ENCODE results near the gene LRRC4C. TPM values are rescaled to one million over a fixed set of nuclear protein-coding genes. Genes with fewer than 3 reads are reported as not detected.

LRRC4C gene
- total RNA-seq, 1 experiment from 2014 or later, result 0.72 TPM

GRCh38 chr11:40230821-40231220 lies 1228.6 kb downstream of the LRRC4C start:
- no peaks in the 10 kb centered on the region for H3K9me3 Mint-ChIP-seq
- H3K36me3 Mint-ChIP-seq, result no peaks in the 10 kb centered on the region
- ChIA-PET POLR2A (no interaction called here), CTCF (no interaction called here)
- TF ChIP-seq ZNF138 (CRISPR knock-in tag; conservative IDR thresholded peaks at IDR 0.05) (no peak), FOXK1 (CRISPR knock-in tag; IDR thresholded peaks at IDR 0.05) (no peak), ZNF232 (CRISPR knock-in tag; IDR thresholded peaks at IDR 0.05) (no peak), ZBTB21 (CRISPR knock-in tag; IDR thresholded peaks at IDR 0.05; ENCODE audit: borderline replicate concordance) (no peak), MYBL2 (CRISPR knock-in tag; IDR thresholded peaks at IDR 0.05) (no peak), SP1 (CRISPR knock-in tag; conservative IDR thresholded peaks at IDR 0.05) (no peak), TP53 (CRISPR knock-in tag; IDR thresholded peaks at IDR 0.05) (no peak), ZNF671 (CRISPR knock-in tag; IDR thresholded peaks at IDR 0.05) (no peak), ZNF219 (CRISPR knock-in tag; IDR thresholded peaks at IDR 0.05; ENCODE audit: borderline replicate concordance) (no peak), AR (CRISPR knock-in tag; IDR thresholded peaks at IDR 0.05) (no peak)
- H3K27me3 Mint-ChIP-seq (ENCODE audit: low read depth), result peaks cover 49% of the 10 kb centered on the region
- H3K27ac Mint-ChIP-seq, result no peak overlapping the region
- H3K4me3 Mint-ChIP-seq, result no peak overlapping the region
- no peak for ATAC-seq
- DNase-seq (ENCODE audit: low spot score), result no peak
- peaks cover 43% of the 10 kb centered on the region for H3K4me1 Mint-ChIP-seq

GRCh38 chr11:40228662-40229061 lies 1230.8 kb downstream of the LRRC4C start:
- peaks cover 46% of the 10 kb centered on the region for H3K4me1 Mint-ChIP-seq
- TF ChIP-seq AR (CRISPR knock-in tag; IDR thresholded peaks at IDR 0.05), result no peak
- TF ChIP-seq MLX (CRISPR knock-in tag; IDR thresholded peaks at IDR 0.05), result no peak
- TF ChIP-seq SOX15 (CRISPR knock-in tag; IDR thresholded peaks at IDR 0.05), result no peak
- TF ChIP-seq JAZF1 (CRISPR knock-in tag; IDR thresholded peaks at IDR 0.05), result no peak
- TF ChIP-seq JUN (CRISPR knock-in tag; IDR thresholded peaks at IDR 0.05), result no peak
- TF ChIP-seq, protein P1, sequence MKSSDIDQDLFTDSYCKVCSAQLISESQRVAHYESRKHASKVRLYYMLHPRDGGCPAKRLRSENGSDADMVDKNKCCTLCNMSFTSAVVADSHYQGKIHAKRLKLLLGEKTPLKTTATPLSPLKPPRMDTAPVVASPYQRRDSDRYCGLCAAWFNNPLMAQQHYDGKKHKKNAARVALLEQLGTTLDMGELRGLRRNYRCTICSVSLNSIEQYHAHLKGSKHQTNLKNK (CRISPR knock-in tag; IDR thresholded peaks at IDR 0.05), result no peak
- no peak for TF ChIP-seq SMAD3 (CRISPR knock-in tag; IDR thresholded peaks at IDR 0.05; ENCODE audit: borderline replicate concordance)
- TF ChIP-seq, protein P2, sequence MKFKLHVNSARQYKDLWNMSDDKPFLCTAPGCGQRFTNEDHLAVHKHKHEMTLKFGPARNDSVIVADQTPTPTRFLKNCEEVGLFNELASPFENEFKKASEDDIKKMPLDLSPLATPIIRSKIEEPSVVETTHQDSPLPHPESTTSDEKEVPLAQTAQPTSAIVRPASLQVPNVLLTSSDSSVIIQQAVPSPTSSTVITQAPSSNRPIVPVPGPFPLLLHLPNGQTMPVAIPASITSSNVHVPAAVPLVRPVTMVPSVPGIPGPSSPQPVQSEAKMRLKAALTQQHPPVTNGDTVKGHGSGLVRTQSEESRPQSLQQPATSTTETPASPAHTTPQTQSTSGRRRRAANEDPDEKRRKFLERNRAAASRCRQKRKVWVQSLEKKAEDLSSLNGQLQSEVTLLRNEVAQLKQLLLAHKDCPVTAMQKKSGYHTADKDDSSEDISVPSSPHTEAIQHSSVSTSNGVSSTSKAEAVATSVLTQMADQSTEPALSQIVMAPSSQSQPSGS (CRISPR knock-in tag; IDR thresholded peaks at IDR 0.05; ENCODE audit: borderline replicate concordance, low read depth), result no peak
- TF ChIP-seq ERG (CRISPR knock-in tag; IDR thresholded peaks at IDR 0.05), result no peak
- TF ChIP-seq, protein P3, sequence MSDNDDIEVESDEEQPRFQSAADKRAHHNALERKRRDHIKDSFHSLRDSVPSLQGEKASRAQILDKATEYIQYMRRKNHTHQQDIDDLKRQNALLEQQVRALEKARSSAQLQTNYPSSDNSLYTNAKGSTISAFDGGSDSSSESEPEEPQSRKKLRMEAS (CRISPR knock-in tag; IDR thresholded peaks at IDR 0.05), result no peak
- ATAC-seq (no peak), DNase-seq (ENCODE audit: low spot score) (no peak)
- H3K27ac Mint-ChIP-seq, result no peak overlapping the region
- CTCF ChIA-PET, result no interaction called here
- POLR2A ChIA-PET, result no interaction called here
- no peaks in the 10 kb centered on the region for H3K9me3 Mint-ChIP-seq
- H3K36me3 Mint-ChIP-seq, result no peaks in the 10 kb centered on the region
- peaks cover 57% of the 10 kb centered on the region for H3K27me3 Mint-ChIP-seq (ENCODE audit: low read depth)
- H3K4me3 Mint-ChIP-seq, result no peak overlapping the region
